Prostate gland (tissue), 2 donors: Measurements from ENCODE around the gene CES5A.

Experiments used
- CTCF ChIP-seq, 4 experiments: fragments of 200-600 bp in 2 of 4; fragments of 450-650 bp in 2 of 4; sonication (generic) in 2 of 4; IDR thresholded peaks; 1 replicate in 3 of 4; 2 replicates in 1 of 4; pipeline ENCODE4 v1.5.1; 2016 to 2019; ENCODE audit warnings: antibody characterized with exemption in 4 of 4, mild to moderate bottlenecking in 2 of 4, moderate library complexity in 2 of 4
- POLR2AphosphoS5 ChIP-seq: sonication (generic); formaldehyde crosslinking; IDR thresholded peaks from one replicate; pipeline ENCODE4 v1.6.1; 2017; ENCODE audit warnings: antibody characterized with exemption

- TF ChIP-seq CTCF (IDR thresholded peaks at IDR 0.05) (no peak), POLR2AphosphoS5 (no peak)
Observed at GRCh38 chr16:55853114-55853513, 22.1 kb downstream of the CES5A start.
